ENCODE data around the gene ITGB5. TPM values are rescaled to one million over a fixed set of nuclear protein-coding genes. Genes with fewer than 3 reads are reported as not detected.

Gene ITGB5
- total RNA-seq, 1 experiment from 2014 or later, result 459 TPM

DNA sequence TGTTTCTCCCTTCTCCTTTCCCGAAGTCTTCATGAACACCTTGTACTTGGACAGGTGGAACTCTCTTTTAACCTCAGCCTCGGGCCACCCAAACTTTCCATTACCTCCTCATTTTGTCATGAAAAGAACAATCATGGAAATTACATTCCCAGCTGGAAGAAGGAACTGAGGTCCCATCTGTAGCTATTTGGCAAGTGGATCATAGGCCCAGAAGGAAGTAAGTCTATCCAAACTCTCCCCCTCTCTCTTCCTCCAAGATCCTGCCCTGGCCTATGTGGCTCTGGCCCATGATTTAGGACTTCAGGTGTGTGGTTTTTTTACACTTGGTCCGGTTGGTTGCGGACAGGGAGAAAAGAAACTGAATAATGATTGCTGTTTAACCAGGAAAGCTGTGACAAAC, 44.1 kb downstream of the ITGB5 start:
- Histone ChIP-seq H3K27me3 (ENCODE audit: control insufficient read depth, insufficient read depth, low read length) (no peaks in the 10 kb centered on the region), H3K4me3 (ENCODE audit: insufficient read depth, low read depth, low read length) (no peak overlapping the region), H3K36me3 (replicated peaks; ENCODE audit: control insufficient read depth, insufficient read depth, low read length) (peaks cover 36% of the 10 kb centered on the region)
- DNase-seq, result no peak

DNA sequence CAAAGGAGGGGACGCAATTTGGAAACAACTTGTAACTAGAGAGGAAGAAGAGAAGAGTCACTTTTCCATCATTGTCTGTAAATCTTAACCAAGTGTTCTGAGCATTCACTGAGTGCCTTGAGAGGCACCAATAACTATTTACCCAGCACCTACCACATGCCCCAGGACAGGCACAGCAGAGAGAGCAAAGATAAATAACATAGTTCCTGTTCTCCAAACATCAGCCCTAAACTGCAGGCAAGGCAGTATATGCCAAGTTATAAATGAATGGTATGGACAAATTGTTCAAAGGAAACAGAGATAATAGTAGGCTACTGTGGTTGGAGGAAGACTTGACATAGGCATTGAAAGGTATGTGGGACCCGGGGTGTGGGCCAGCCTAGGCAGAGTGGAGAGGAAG, 45.6 kb downstream of the ITGB5 start:
- H3K36me3 ChIP-seq (replicated peaks; ENCODE audit: control insufficient read depth, insufficient read depth, low read length), result peaks cover 29% of the 10 kb centered on the region
- no peak for DNase-seq
- no peak overlapping the region for H3K4me3 ChIP-seq (ENCODE audit: insufficient read depth, low read depth, low read length)
- no peaks in the 10 kb centered on the region for H3K27me3 ChIP-seq (ENCODE audit: control insufficient read depth, insufficient read depth, low read length)

DNA sequence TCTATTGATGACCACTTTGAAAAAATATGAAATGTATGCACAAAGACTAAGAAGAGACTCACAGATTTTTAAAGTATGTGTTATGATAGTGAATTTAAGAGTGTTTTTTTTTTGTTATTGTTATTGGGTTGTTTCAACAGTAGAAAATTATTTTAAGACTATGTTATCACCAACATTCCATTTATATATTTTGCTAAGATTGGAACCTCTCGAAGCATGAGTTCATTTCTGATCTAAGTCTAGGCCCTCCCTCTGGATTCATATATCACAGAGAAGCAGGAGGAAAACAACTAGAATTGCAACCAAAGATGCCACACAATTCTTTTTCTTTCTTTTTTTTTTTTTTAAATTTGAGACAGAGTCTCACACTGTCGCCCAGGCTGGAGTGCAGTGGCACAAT, 46.8 kb downstream of the ITGB5 start:
- H3K4me3 ChIP-seq (ENCODE audit: insufficient read depth, low read depth, low read length), result no peak overlapping the region
- H3K36me3 ChIP-seq (replicated peaks; ENCODE audit: control insufficient read depth, insufficient read depth, low read length), result peaks cover 26% of the 10 kb centered on the region
- H3K27me3 ChIP-seq (ENCODE audit: control insufficient read depth, insufficient read depth, low read length), result no peaks in the 10 kb centered on the region
- DNase-seq, result no peak

- DNase-seq, result no peak
- no peaks in the 10 kb centered on the region for H3K27me3 ChIP-seq (ENCODE audit: control insufficient read depth, insufficient read depth, low read length)
- H3K4me3 ChIP-seq (ENCODE audit: insufficient read depth, low read depth, low read length), result no peak overlapping the region
- peaks cover 25% of the 10 kb centered on the region for H3K36me3 ChIP-seq (replicated peaks; ENCODE audit: control insufficient read depth, insufficient read depth, low read length)
These were observed 47.3 kb downstream of the ITGB5 start for GRCh38 chr3:124839896-124840295.

GRCh38 chr3:124838963-124839362, 48.2 kb downstream of the ITGB5 start:
- no peaks in the 10 kb centered on the region for H3K27me3 ChIP-seq (ENCODE audit: control insufficient read depth, insufficient read depth, low read length)
- no peak for DNase-seq
- H3K4me3 ChIP-seq (ENCODE audit: insufficient read depth, low read depth, low read length), result no peak overlapping the region
- H3K36me3 ChIP-seq (replicated peaks; ENCODE audit: control insufficient read depth, insufficient read depth, low read length), result peaks cover 25% of the 10 kb centered on the region

DNA sequence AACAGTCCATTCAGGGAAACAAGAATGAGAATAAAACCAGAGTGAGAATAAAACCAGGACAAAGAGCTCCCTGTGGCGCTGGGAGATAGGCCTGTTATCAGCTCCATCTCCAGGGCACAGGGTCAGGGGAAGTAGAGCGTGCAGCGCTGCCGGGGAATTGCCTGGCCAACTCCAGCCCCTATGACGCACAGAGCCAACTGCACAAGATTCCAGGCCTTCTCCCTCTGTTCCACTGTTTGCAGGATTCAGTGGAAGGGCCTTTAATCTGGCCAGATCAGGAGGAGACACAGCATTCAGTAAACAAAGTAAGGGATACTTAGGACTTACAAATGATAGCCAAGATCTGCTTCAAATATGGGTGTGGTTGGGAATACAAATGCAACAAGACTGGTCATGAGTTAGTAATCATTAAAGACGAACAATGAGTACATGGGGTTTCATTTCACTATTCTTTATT, 49.4 kb downstream of the ITGB5 start:
- Histone ChIP-seq H3K4me3 (ENCODE audit: insufficient read depth, low read depth, low read length) (no peak overlapping the region), H3K27me3 (ENCODE audit: control insufficient read depth, insufficient read depth, low read length) (no peaks in the 10 kb centered on the region), H3K36me3 (replicated peaks; ENCODE audit: control insufficient read depth, insufficient read depth, low read length) (peaks cover 25% of the 10 kb centered on the region)
- DNase-seq, result no peak

DNA sequence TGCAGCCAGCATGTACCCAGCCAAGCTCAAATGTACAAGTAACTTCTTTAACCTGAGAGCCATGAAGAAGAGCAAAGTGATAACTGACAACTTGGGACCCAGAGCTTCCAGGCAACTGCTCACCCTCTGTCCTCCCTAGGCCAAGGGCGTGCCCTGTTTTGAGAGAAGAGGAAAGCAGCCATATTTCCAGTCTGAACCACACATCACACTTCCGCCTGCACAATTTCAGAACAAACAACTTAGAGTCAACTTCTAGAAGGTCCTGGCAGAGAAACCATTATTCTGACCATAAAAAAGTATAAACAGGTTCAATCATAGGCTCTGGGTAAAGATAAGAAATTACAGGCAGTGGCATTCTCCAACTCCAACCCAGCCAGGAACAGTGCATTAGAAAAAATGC, 50.1 kb downstream of the ITGB5 start:
- peaks cover 27% of the 10 kb centered on the region for H3K36me3 ChIP-seq (replicated peaks; ENCODE audit: control insufficient read depth, insufficient read depth, low read length)
- H3K4me3 ChIP-seq (ENCODE audit: insufficient read depth, low read depth, low read length), result no peak overlapping the region
- no peaks in the 10 kb centered on the region for H3K27me3 ChIP-seq (ENCODE audit: control insufficient read depth, insufficient read depth, low read length)
- DNase-seq, result no peak

DNA sequence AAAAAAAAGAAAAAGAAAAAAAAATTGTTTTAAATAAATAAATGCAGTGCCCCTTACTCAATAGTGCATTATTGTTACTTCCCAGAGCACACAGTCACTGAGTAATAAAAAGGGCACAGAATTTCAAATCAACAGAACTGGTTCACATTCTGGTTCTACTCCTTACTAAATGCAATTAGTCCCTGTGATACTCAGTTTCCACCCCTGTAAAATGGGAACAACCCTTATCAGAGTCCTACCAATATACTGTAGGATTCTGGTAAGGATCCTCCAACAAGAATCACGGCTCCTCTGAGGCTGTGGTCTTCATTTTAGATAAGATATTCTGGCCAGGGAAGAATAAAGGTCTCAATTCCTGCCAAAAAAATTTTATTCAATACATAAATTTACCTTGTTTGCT, 50.7 kb downstream of the ITGB5 start:
- Histone ChIP-seq H3K36me3 (replicated peaks; ENCODE audit: control insufficient read depth, insufficient read depth, low read length) (peaks cover 26% of the 10 kb centered on the region), H3K27me3 (ENCODE audit: control insufficient read depth, insufficient read depth, low read length) (no peaks in the 10 kb centered on the region)
- DNase-seq, result no peak

DNA sequence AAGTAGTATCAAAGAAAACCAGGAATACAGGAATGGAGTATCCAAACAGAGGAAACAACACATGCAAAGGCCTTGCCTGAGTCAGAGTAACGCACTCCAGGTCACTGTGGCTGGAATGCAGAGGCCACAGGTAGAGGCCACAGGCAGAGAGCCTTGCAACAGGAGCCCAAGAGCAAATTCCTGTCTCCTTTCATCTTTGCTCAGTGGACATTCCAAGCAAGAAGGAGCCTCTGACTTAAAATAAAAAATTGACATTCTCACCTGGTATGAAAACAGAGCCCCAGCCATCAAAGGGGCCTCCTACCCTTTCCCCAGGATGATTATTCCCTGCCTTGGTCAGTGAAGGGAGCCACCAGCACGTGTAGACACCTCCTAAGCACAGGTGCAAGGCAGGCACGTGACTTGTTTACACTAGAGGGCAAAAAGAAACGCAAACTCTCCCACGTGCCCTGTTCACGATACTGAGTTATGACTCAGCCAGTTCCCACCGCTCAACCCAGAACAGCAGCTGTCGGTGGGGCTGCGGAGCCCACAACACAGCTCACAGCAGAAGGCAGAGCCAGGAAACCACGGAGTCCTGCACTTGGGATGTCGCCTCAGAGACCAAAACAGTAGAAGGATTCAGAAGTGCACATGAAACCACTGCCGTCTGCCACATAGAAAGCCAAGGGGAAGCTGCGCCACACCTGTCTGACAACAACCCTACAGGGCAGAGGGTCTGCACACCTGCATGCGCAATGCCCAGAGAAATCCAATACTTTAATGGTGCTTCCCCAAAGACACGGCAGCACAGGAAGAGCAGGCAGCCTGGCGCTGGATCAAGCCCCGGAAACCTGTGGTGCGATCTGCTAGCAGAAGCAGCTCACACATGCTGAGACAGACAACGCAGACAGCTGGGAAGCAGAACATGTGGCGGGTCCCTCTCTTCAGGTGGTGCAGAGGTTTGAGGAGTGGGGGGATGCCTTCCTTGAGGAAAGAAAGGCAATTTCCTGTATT, 52.1 kb downstream of the ITGB5 start:
- no peaks in the 10 kb centered on the region for H3K27me3 ChIP-seq (ENCODE audit: control insufficient read depth, insufficient read depth, low read length)
- H3K36me3 ChIP-seq (replicated peaks; ENCODE audit: control insufficient read depth, insufficient read depth, low read length), result peaks cover 21% of the 10 kb centered on the region
- peak; percentile 64 for DNase-seq
- H3K4me3 ChIP-seq (ENCODE audit: insufficient read depth, low read depth, low read length), result no peak overlapping the region

More for the DNA sequence above, 50.7 kb downstream of the ITGB5 start:
- H3K4me3 ChIP-seq (ENCODE audit: insufficient read depth, low read depth, low read length), result no peak overlapping the region

DNA sequence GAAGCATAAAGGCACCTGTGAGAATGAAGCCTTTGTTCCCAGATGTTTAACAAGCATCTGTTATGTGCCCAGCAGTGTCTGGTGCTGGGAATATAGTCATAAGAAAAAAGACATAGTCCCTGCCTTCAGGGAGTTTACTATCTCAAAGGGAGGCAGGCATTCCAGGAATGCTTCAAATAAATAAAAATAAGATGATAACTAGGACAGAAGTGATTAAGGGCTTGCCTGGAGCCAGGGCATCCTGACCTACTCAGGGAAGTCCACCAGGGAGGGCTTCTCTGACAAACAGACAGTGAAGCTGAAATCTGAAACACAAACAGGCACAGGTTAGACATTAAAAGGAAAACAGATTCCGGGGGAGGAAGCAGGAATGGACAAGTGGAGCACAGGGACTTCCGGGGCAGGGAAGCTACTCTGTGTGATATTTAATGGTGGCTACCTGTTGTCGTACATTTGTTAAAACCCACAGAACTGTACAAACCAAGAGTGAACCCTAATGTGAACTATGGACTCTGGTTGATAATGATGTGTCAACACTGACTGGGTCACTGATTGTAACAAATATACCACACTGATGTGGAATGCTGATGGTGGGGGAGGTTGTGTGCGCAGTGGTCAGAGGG, 53.3 kb downstream of the ITGB5 start:
- peaks cover 16% of the 10 kb centered on the region for H3K36me3 ChIP-seq (replicated peaks; ENCODE audit: control insufficient read depth, insufficient read depth, low read length)
- no peaks in the 10 kb centered on the region for H3K27me3 ChIP-seq (ENCODE audit: control insufficient read depth, insufficient read depth, low read length)
- H3K4me3 ChIP-seq (ENCODE audit: insufficient read depth, low read depth, low read length), result no peak overlapping the region
- DNase-seq, result no peak

DNA sequence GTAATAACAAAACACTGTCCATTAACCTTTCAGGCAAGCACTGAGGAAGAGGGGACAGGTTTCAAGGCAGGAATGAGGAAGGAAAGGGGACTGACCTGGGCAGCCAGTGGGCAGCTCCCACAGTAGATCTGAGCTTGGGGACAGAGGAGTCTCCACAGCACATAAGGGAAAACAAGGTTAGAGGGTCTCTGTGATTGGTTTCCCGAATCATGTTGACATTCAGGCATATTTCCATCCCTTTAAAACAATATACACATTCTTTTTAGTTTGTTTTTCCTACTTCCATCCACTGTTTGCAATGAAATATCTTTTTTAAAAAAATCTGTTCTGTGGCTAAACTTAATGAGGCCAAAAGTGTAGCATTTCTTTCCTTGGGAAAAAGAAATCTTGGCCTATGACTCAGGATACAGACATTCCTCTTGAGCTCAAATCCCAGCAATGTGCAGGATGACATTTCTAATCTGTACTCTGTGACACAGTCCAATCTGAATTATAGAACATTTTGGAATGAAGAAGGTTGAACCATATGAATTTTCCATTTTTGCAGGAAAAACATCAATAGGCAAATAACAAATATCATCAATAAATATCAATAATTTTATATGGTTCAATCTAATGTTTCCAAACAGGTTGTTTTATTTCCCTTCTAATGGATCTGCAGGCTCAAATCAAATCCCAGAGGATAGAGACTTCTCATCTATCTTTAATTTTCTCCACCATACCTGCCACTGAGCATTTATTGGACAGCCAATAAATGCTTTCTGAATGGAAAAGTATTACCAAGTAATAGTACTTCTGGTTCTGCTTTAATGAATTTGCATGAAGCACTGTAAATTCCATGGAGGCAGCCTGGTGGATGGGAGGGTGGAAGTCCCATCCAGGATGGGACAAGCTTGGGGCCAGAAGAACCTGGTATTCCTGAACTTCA, 54.1 kb downstream of the ITGB5 start:
- no peak for DNase-seq
- no peak overlapping the region for H3K4me3 ChIP-seq (ENCODE audit: insufficient read depth, low read depth, low read length)
- H3K36me3 ChIP-seq (replicated peaks; ENCODE audit: control insufficient read depth, insufficient read depth, low read length), result peaks cover 16% of the 10 kb centered on the region
- H3K27me3 ChIP-seq (ENCODE audit: control insufficient read depth, insufficient read depth, low read length), result no peaks in the 10 kb centered on the region

DNA sequence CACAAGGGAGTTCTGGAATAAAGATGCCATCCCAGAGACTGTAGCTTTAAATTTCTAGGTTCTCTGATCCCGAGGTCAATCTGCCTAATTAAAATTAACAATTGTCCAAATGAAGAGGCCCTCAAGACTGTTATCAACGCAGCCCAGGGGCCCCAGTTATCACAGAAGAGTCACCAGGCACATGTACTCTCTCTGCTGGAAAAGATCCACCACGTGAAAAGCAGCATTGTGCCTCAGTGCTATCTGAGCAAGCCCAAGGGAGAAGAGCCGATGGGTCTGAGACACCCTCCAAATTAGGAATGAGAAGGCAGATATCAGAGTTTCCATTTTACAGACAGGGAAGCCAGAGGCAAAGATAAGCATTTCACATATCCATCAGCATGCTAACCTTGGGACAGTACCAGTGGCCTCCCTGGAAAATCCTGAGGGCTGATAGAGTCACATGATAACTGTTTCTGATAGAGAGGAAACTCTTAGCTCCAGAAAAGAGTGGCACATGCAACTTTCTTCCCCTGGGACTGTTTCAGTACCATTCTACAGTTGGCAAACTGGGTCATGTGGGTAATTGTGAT, 55.5 kb downstream of the ITGB5 start:
- no peak overlapping the region for H3K4me3 ChIP-seq (ENCODE audit: insufficient read depth, low read depth, low read length)
- no peaks in the 10 kb centered on the region for H3K27me3 ChIP-seq (ENCODE audit: control insufficient read depth, insufficient read depth, low read length)
- DNase-seq, result no peak
- H3K36me3 ChIP-seq (replicated peaks; ENCODE audit: control insufficient read depth, insufficient read depth, low read length), result peaks cover 16% of the 10 kb centered on the region

DNA sequence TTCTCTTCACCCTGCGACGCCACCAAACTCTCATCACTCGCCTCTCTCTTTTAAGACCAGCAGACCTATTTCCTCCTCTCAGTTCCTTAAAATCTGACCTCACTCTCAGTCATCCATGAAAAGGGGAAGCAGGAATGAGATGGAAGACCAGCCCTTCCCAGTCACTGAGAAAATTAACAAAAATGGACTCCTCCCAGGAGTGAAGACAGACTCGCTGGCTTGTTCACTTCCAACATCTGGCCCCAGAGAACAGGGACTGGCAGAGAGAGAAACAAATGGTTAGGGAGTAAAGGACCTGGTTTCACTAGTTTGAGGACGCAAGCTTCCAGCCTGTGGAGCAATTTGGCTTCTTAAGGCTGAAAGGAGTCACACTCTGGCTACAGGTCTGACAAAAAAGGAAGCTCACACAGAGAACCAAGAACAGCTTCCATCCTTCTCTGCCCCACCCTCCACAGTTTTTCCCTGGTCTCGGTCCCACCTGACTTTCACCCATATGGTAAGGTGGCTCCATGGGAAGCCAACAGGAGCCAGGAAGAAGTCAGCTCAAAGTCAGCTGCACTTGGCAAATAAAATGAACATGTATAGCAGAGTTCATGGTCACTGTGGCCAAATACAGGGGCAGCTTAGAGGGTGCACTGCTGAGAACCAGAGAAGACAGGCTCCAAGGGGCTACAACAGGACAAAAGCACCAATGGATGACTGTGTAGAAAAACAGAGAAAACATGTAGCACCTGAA, 57.2 kb downstream of the ITGB5 start:
- Histone ChIP-seq H3K27me3 (ENCODE audit: control insufficient read depth, insufficient read depth, low read length) (no peaks in the 10 kb centered on the region), H3K4me3 (ENCODE audit: insufficient read depth, low read depth, low read length) (no peak overlapping the region), H3K36me3 (replicated peaks; ENCODE audit: control insufficient read depth, insufficient read depth, low read length) (peaks cover 18% of the 10 kb centered on the region)
- DNase-seq, result no peak

Measured in H7 (cell line).